Activated CD8-positive, alpha-beta memory T cell treated with anti-CD3 and anti-CD28 coated beads, Interleukin-2, amount 50 U/mL, for 4 hours (primary cell): ENCODE results near the gene TSLP.

Source experiments
- DNase-seq: peaks from one replicate; pipeline ENCODE4 v3.0.0-alpha.2; 2020

Gene TSLP

GRCh38 chr5:111099058-111099778 lies 27.7 kb downstream of the TSLP start:
- no peak for DNase-seq

- no peak for DNase-seq
Observed at GRCh38 chr5:111106320-111106948, 34.9 kb downstream of the TSLP start.

GRCh38 chr5:111107371-111107770 lies 35.9 kb downstream of the TSLP start:
- DNase-seq = no peak

GRCh38 chr5:111111956-111112355 lies 40.4 kb downstream of the TSLP start:
- DNase-seq = no peak

GRCh38 chr5:111113678-111114077 lies 42.2 kb downstream of the TSLP start:
- DNase-seq = no peak

- no peak for DNase-seq
Observed at GRCh38 chr5:111115229-111115628, 43.7 kb downstream of the TSLP start.

- DNase-seq = no peak
Observed at GRCh38 chr5:111116550-111116949, 45.0 kb downstream of the TSLP start.

GRCh38 chr5:111117136-111117535 lies 45.6 kb downstream of the TSLP start:
- no peak for DNase-seq

GRCh38 chr5:111119221-111119620 lies 47.7 kb downstream of the TSLP start:
- DNase-seq = no peak

- no peak for DNase-seq
Observed at GRCh38 chr5:111119856-111120255, 48.3 kb downstream of the TSLP start.

- DNase-seq = no peak
Observed at GRCh38 chr5:111120911-111121310, 49.4 kb downstream of the TSLP start.

- no peak for DNase-seq
Observed at GRCh38 chr5:111121926-111122325, 50.4 kb downstream of the TSLP start.

- no peak for DNase-seq
Observed at GRCh38 chr5:111122398-111122797, 50.9 kb downstream of the TSLP start.

- DNase-seq = no peak
Observed at GRCh38 chr5:111124793-111125192, 53.3 kb downstream of the TSLP start.

- no peak for DNase-seq
Observed at GRCh38 chr5:111126896-111127295, 55.4 kb downstream of the TSLP start.
